H1 (cell line): ENCODE data around the gene DRGX. TPM values are rescaled to one million over a fixed set of nuclear protein-coding genes. Genes with fewer than 3 reads are reported as not detected.

Experiments used
- CTCF ChIA-PET: fragments of 300-600 bp; sonication (Branson Sonifier 250); formaldehyde crosslinking; loops from one replicate; lab custom pipeline; 2021; ENCODE audit not compliant: partially characterized antibody; lab: Charles Lee
- POLR2A ChIA-PET: fragments of 300-600 bp; sonication (Branson Sonifier 250); formaldehyde crosslinking; loops from one replicate; lab custom pipeline; 2021; ENCODE audit warnings: inconsistent platforms; ENCODE audit not compliant: partially characterized antibody; lab: Charles Lee
- DNase-seq, 2 experiments: peaks; one replicate each; pipeline versions ENCODE4 v3.0.0 to v3.0.0-alpha.2; 2010 to 2022; ENCODE audit warnings: low spot score in 2 of 2, low read depth in 1 of 2, mixed read lengths in 1 of 2
- FAIRE-seq: peaks from 2 replicates; lab custom pipeline; 2011; peaks lifted over from hg19 to GRCh38; lab: Jason Lieb, UNC
- H2AFZ ChIP-seq: 2 replicates; pipeline ENCODE4 v1.8.1; 2012; ENCODE audit warnings: low read length, inconsistent platforms
- H2AK5ac ChIP-seq: 2 replicates; pipeline ENCODE4 v1.6.1; 2013; ENCODE audit warnings: low read depth, low read length
- H2BK120ac ChIP-seq: replicated peaks from 2 replicates; pipeline ENCODE3; 2013; ENCODE audit warnings: low read depth, low read length, inconsistent platforms
- H2BK12ac ChIP-seq: 2 replicates; pipeline ENCODE4 v1.6.1; 2013; ENCODE audit warnings: low read depth, low read length
- H2BK15ac ChIP-seq: 2 replicates; pipeline ENCODE4 v1.6.1; 2013; ENCODE audit warnings: low read length
- H2BK20ac ChIP-seq: 2 replicates; pipeline ENCODE4 v1.6.1; 2013; ENCODE audit warnings: low read length
- H2BK5ac ChIP-seq: 2 replicates; pipeline ENCODE4 v1.6.1; 2013; ENCODE audit warnings: low read depth, low read length
- H3K14ac ChIP-seq: 2 replicates; pipeline ENCODE4 v1.6.1; 2013; ENCODE audit warnings: inconsistent platforms; ENCODE audit not compliant: insufficient read length
- H3K18ac ChIP-seq: 2 replicates; pipeline ENCODE4 v1.6.1; 2013; ENCODE audit warnings: low read length; ENCODE audit errors: extremely low read depth
- H3K23ac ChIP-seq: 2 replicates; pipeline ENCODE4 v1.6.1; 2013; ENCODE audit warnings: inconsistent platforms; ENCODE audit not compliant: insufficient read length
- H3K23me2 ChIP-seq: 2 replicates; pipeline ENCODE4 v1.6.1; 2013; ENCODE audit warnings: low read depth, low read length
- H3K27ac ChIP-seq: 2 replicates; pipeline ENCODE4 v1.6.1; 2011; ENCODE audit warnings: low read depth, low read length, inconsistent platforms
- H3K27me3 ChIP-seq, 4 experiments: replicated peaks in 1 of 4; 1 replicate in 1 of 4; 2 replicates in 3 of 4; pipeline versions ENCODE4 v1.6.1 to v1.8.1; 2011 to 2013; ENCODE audit warnings: low read length in 3 of 4, mild to moderate bottlenecking in 3 of 4, inconsistent platforms in 2 of 4, mixed read lengths in 2 of 4, moderate library complexity in 1 of 4; ENCODE audit not compliant: control insufficient read depth in 3 of 4, insufficient read depth in 3 of 4; ENCODE audit errors: extremely low read depth in 1 of 4
- H3K36me3 ChIP-seq, 4 experiments: 2 replicates each; pipeline versions ENCODE4 v1.6.1 to v1.8.1; 2011 to 2013; ENCODE audit warnings: mild to moderate bottlenecking in 4 of 4, low read length in 3 of 4, moderate library complexity in 2 of 4, control low read depth in 1 of 4, inconsistent platforms in 1 of 4; ENCODE audit not compliant: insufficient read depth in 4 of 4, control insufficient read depth in 2 of 4
- H3K4ac ChIP-seq: replicated peaks from 2 replicates; pipeline ENCODE3; 2013; ENCODE audit warnings: low read length, low read depth, mixed read lengths, inconsistent platforms; ENCODE audit not compliant: insufficient read length
- H3K4me1 ChIP-seq, 4 experiments: replicated peaks in 1 of 4; 1 replicate in 1 of 4; 2 replicates in 3 of 4; pipeline versions ENCODE4 v1.6.1 to v1.8.1; 2011 to 2013; ENCODE audit warnings: low read length in 3 of 4, inconsistent platforms in 2 of 4, mixed read lengths in 1 of 4; ENCODE audit not compliant: insufficient read depth in 4 of 4, control insufficient read depth in 3 of 4
- H3K4me2 ChIP-seq, 2 experiments: 2 replicates each; pipeline versions ENCODE4 v1.6.1 to v1.8.1; 2011 to 2013; ENCODE audit warnings: low read depth in 2 of 2, low read length in 2 of 2, control low read depth in 1 of 2, inconsistent platforms in 1 of 2, mild to moderate bottlenecking in 1 of 2; ENCODE audit not compliant: insufficient read depth in 1 of 2
- H3K4me3 ChIP-seq, 4 experiments: fragments of 200-600, 300-600 bp in 1 of 4; sonication (generic), shearing (Covaris generic), sonication (Bioruptor Twin) in 1 of 4; 2 replicates each; pipeline versions ENCODE4 v1.5.1 to v1.8.1; 2011 to 2016; ENCODE audit warnings: low read length in 4 of 4, low read depth in 3 of 4, control low read depth in 2 of 4, inconsistent platforms in 2 of 4, mild to moderate bottlenecking in 2 of 4, mixed read lengths in 1 of 4, moderate library complexity in 1 of 4; ENCODE audit not compliant: insufficient read depth in 2 of 4; ENCODE audit errors: extremely low read depth in 1 of 4
- H3K56ac ChIP-seq: replicated peaks from 2 replicates; pipeline ENCODE3; 2013; ENCODE audit warnings: low read depth, mild to moderate bottlenecking, mixed read lengths, low read length, inconsistent platforms; ENCODE audit not compliant: insufficient read length
- H3K79me1 ChIP-seq: 2 replicates; pipeline ENCODE4 v1.6.1; 2013; ENCODE audit warnings: low read depth, low read length, control low read depth
- H3K79me2 ChIP-seq, 2 experiments: 2 replicates each; pipeline versions ENCODE4 v1.6.1 to v1.8.1; 2012 to 2013; ENCODE audit warnings: low read length in 2 of 2, mild to moderate bottlenecking in 2 of 2, inconsistent platforms in 1 of 2; ENCODE audit not compliant: insufficient read depth in 2 of 2, control insufficient read depth in 1 of 2
- H3K9ac ChIP-seq, 4 experiments: replicated peaks in 1 of 4; 1 replicate in 1 of 4; 2 replicates in 3 of 4; pipeline versions ENCODE4 v1.6.1 to v1.8.1; 2011 to 2013; ENCODE audit warnings: low read depth in 3 of 4, low read length in 3 of 4, control low read depth in 2 of 4, mild to moderate bottlenecking in 2 of 4, moderate library complexity in 2 of 4, inconsistent platforms in 1 of 4; ENCODE audit errors: extremely low read depth in 1 of 4
- H3K9me3 ChIP-seq, 2 experiments: 2 replicates each; pipeline versions ENCODE4 v1.6.1 to v1.8.1; 2012 to 2013; ENCODE audit warnings: mild to moderate bottlenecking in 2 of 2, moderate library complexity in 2 of 2, control low read depth in 1 of 2, inconsistent platforms in 1 of 2, low read depth in 1 of 2, low read length in 1 of 2, mixed read lengths in 1 of 2; ENCODE audit not compliant: insufficient read depth in 2 of 2
- H4K20me1 ChIP-seq, 2 experiments: replicated peaks in 1 of 2; 2 replicates each; pipeline versions ENCODE3 to v1.8.1; 2011 to 2013; ENCODE audit warnings: inconsistent platforms in 2 of 2, low read length in 2 of 2, mild to moderate bottlenecking in 1 of 2; ENCODE audit not compliant: insufficient read depth in 2 of 2, control insufficient read depth in 1 of 2
- H4K5ac ChIP-seq: 2 replicates; pipeline ENCODE4 v1.6.1; 2013; ENCODE audit warnings: low read length, low read depth, mixed read lengths, inconsistent platforms; ENCODE audit not compliant: insufficient read length
- H4K8ac ChIP-seq: 2 replicates; pipeline ENCODE4 v1.8.0; 2013; ENCODE audit warnings: mild to moderate bottlenecking, moderate library complexity, low read length, inconsistent platforms; ENCODE audit not compliant: insufficient read depth; ENCODE audit errors: extremely low read depth
- H4K91ac ChIP-seq: replicated peaks from 2 replicates; pipeline ENCODE3; 2013; ENCODE audit warnings: low read length, mixed read lengths, inconsistent platforms; ENCODE audit not compliant: insufficient read length
- JUN ChIP-seq: IDR thresholded peaks from 2 replicates; pipeline ENCODE4 v1.6.1; 2011; ENCODE audit warnings: low read depth, mild to moderate bottlenecking, improper control_type of control experiment, low read length
- RAD21 ChIP-seq, 2 experiments: IDR thresholded peaks in 1 of 2; conservative IDR thresholded peaks in 1 of 2; 2 replicates each; pipeline ENCODE4 v1.6.1; 2011; ENCODE audit warnings: low read depth in 2 of 2, low read length in 2 of 2, improper control_type of control experiment in 1 of 2, inconsistent platforms in 1 of 2, mild to moderate bottlenecking in 1 of 2, moderate library complexity in 1 of 2
- WGBS, 2 experiments: shearing (Covaris generic) in 1 of 2; methylation state at CpG; one replicate each; pipeline versions ENCODE4 v1.1.6 to v1.1.7; 2013 to 2015; ENCODE audit warnings: low lambda C conversion rate in 2 of 2, mixed read lengths in 2 of 2, inconsistent platforms in 1 of 2, low coverage in 1 of 2, missing lambda C conversion rate in 1 of 2; ENCODE audit not compliant: insufficient replicate concordance in 2 of 2, insufficient coverage in 1 of 2, insufficient read length in 1 of 2; ENCODE audit errors: extremely low coverage in 1 of 2, missing lambda C conversion rate in 1 of 2; 5-methylcytosine and 5-hydroxymethylcytosine counted together
- polyA plus RNA-seq, 7 experiments: library from polyadenylated mRNA; depleted of rRNA in 3 of 7; stranded (reverse) in 5 of 7; unstranded in 2 of 7; fragments of >200 nt in 5 of 7; fragments of 200-250 nt in 2 of 7; gene quantifications; 1 replicate in 5 of 7; 2 replicates in 1 of 7; 4 replicates in 1 of 7; pipeline versions ENCODE4 v1.2.1 to v1.2.3, GENCODE V29; 2011 to 2013; ENCODE audit warnings: missing spikeins in 2 of 7, mixed read lengths in 2 of 7
- total RNA-seq: library from RNA; stranded (reverse); fragmentation: NEBNext Ultra II Directional; extraction: Animal tissue kit (Norgen Biotek cat#: 25700); gene quantifications from 2 replicates; pipeline ENCODE4 v1.2.1, GENCODE V29; 2021
- TF ChIP-seq, protein P1 (sequence below), 3 experiments: IDR thresholded peaks; 1 replicate in 2 of 3; 2 replicates in 1 of 3; pipeline versions ENCODE4 v1.5.1 to v1.6.1; 2011; ENCODE audit warnings: low read length in 3 of 3, mild to moderate bottlenecking in 3 of 3, inconsistent platforms in 2 of 3, low read depth in 1 of 3, moderate library complexity in 1 of 3; ENCODE audit not compliant: insufficient read depth in 1 of 3; ENCODE audit errors: control extremely low read depth in 1 of 3

The DRGX gene
- total and polyA plus RNA-seq, 2 of the 8 experiments (the other 6 are each of a cell fraction or from before 2014, with no cell fraction given), result not detected

DNA sequence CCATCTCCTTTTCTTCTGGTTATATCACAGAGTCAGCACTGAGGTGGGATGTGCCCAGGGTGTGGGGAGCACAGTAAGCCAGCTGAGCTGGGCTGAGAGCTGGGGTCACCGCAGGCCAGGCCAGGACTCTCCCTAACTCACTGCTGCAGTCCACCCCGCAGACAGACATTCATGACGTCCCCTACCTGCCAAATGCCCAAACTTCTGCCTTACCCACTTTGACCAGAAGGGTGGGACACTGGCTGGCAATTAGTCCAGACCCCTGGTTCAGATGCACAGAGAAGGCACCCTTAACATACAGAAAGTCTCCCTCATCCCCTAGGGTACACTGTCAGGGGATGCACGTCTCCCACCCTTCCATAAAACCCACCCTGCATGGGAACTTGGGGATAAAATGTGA, 2.1 kb downstream of the DRGX start:
- no peaks in the 10 kb centered on the region for H3K79me2 ChIP-seq
- POLR2A ChIA-PET, result no interaction called here
- H3K18ac ChIP-seq, result no peak overlapping the region
- peaks cover 6 to 21% of the 10 kb centered on the region in 2 experiments for H4K20me1 ChIP-seq
- no peak overlapping the region for H2BK12ac ChIP-seq
- CTCF ChIA-PET, result interaction anchor here (0.5 to 2.6 kb wide), 12 partner anchors 10 to 737 kb away, joined by 3 to 14 read pairs (median 4); no protein-coding TSS in a partner anchor
- TF ChIP-seq JUN (no peak), RAD21 (IDR thresholded peaks at IDR 0.05 in 1 of 2, conservative IDR thresholded peaks at IDR 0.05 in 1 of 2; ENCODE audit: low read depth in 2 of 2, low read length in 2 of 2) (peak; percentile 26 to 48; a peak in 3 of 4 replicates)
- TF ChIP-seq, protein P1, sequence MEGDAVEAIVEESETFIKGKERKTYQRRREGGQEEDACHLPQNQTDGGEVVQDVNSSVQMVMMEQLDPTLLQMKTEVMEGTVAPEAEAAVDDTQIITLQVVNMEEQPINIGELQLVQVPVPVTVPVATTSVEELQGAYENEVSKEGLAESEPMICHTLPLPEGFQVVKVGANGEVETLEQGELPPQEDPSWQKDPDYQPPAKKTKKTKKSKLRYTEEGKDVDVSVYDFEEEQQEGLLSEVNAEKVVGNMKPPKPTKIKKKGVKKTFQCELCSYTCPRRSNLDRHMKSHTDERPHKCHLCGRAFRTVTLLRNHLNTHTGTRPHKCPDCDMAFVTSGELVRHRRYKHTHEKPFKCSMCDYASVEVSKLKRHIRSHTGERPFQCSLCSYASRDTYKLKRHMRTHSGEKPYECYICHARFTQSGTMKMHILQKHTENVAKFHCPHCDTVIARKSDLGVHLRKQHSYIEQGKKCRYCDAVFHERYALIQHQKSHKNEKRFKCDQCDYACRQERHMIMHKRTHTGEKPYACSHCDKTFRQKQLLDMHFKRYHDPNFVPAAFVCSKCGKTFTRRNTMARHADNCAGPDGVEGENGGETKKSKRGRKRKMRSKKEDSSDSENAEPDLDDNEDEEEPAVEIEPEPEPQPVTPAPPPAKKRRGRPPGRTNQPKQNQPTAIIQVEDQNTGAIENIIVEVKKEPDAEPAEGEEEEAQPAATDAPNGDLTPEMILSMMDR (IDR thresholded peaks at IDR 0.05; ENCODE audit: control extremely low read depth in 1 of 3, insufficient read depth in 1 of 3, low read depth in 1 of 3, low read length in 3 of 3), result peak; percentile 47 to 57 (median 52)
- no peak overlapping the region for H3K23ac ChIP-seq
- no peak overlapping the region for H3K14ac ChIP-seq
- H3K27me3 ChIP-seq, result peaks cover 43 to 57% (median 55%) of the 10 kb centered on the region in 4 experiments
- no peak overlapping the region for H3K4ac ChIP-seq
- 54% methylated on average over 3 of the region's 4 CpGs; no CpG with 5 or more reads in 1 of the 2 experiments for WGBS, 2 experiments
- H3K79me1 ChIP-seq, result no peaks in the 10 kb centered on the region
- H3K4me1 ChIP-seq, result peaks cover 4 to 14% (median 6%) of the 10 kb centered on the region in 4 experiments
- H2AK5ac ChIP-seq, result no peak overlapping the region
- H3K36me3 ChIP-seq, result no peaks in the 10 kb centered on the region
- no peak overlapping the region for H3K9ac ChIP-seq
- no peak overlapping the region for H3K4me3 ChIP-seq
- FAIRE-seq (no peak), DNase-seq (no peak)
- no peak overlapping the region for H4K91ac ChIP-seq
- H3K56ac ChIP-seq, result no peak overlapping the region
- no peak overlapping the region for H2BK20ac ChIP-seq
- no peak overlapping the region; a peak in 1 of 4 replicates for H3K4me2 ChIP-seq
- no peak overlapping the region for H4K8ac ChIP-seq
- H2BK5ac ChIP-seq, result no peak overlapping the region
- H4K5ac ChIP-seq, result no peak overlapping the region
- H3K27ac ChIP-seq, result no peak overlapping the region
- peaks cover 18% of the 10 kb centered on the region; the same call in 1 of the 2 replicates for H3K23me2 ChIP-seq
- H3K9me3 ChIP-seq, result no peaks in the 10 kb centered on the region
- H2AFZ ChIP-seq, result no peak overlapping the region
- H2BK120ac ChIP-seq, result no peak overlapping the region
- no peak overlapping the region for H2BK15ac ChIP-seq
